HepG2 (cell line): ENCODE results near the gene TLR9. TPM values are rescaled to one million over a fixed set of nuclear protein-coding genes. Genes with fewer than 3 reads are reported as not detected.
A peak's percentile ranks its signal among the peaks of the same experiment; 100 is the strongest.

Experiments
- GLMP ChIP-seq: sonication (generic); formaldehyde crosslinking; IDR thresholded peaks from 2 replicates; pipeline ENCODE4 v1.9.0; 2021; ENCODE audit warnings: missing genetic modification reagents, mild to moderate bottlenecking, borderline replicate concordance
- SRY ChIP-seq: sonication (generic); formaldehyde crosslinking; IDR thresholded peaks from 2 replicates; pipeline ENCODE4 v1.8.0; 2022; ENCODE audit warnings: mild to moderate bottlenecking, missing genetic modification reagents
- SSRP1 ChIP-seq: IDR thresholded peaks from 2 replicates; pipeline ENCODE4 v1.6.1; 2016; ENCODE audit warnings: control low read depth
- ZNF136 ChIP-seq: sonication (generic); formaldehyde crosslinking; IDR thresholded peaks from 2 replicates; pipeline ENCODE4 v1.8.1; 2022; ENCODE audit warnings: low read depth, mild to moderate bottlenecking, moderate library complexity, missing genetic modification reagents
- ZNF138 ChIP-seq: sonication (generic); formaldehyde crosslinking; IDR thresholded peaks from 2 replicates; pipeline ENCODE4 v1.5.0; 2020; ENCODE audit warnings: mild to moderate bottlenecking, low read depth, missing genetic modification reagents
- ZNF230 ChIP-seq: sonication (generic); formaldehyde crosslinking; IDR thresholded peaks from 2 replicates; pipeline ENCODE4 v1.4.0; 2020; ENCODE audit warnings: mild to moderate bottlenecking, missing genetic modification reagents
- ZNF260 ChIP-seq: sonication (generic); formaldehyde crosslinking; IDR thresholded peaks from 2 replicates; pipeline ENCODE4 v1.4.0; 2020; ENCODE audit warnings: missing genetic modification reagents, low read depth, mild to moderate bottlenecking, borderline replicate concordance
- ZNF318 ChIP-seq: sonication (generic); formaldehyde crosslinking; IDR thresholded peaks from 2 replicates; pipeline ENCODE4 v1.4.0; 2020; ENCODE audit warnings: mild to moderate bottlenecking, missing genetic modification reagents
- ZNF326 ChIP-seq: sonication (generic); formaldehyde crosslinking; IDR thresholded peaks from 2 replicates; pipeline ENCODE4 v1.4.0; 2020; ENCODE audit warnings: missing genetic modification reagents, borderline replicate concordance
- ZNF574 ChIP-seq: sonication (generic); formaldehyde crosslinking; IDR thresholded peaks from 2 replicates; pipeline ENCODE4 v1.4.0; 2020; ENCODE audit warnings: missing genetic modification reagents
- ZNF777 ChIP-seq: sonication (generic); formaldehyde crosslinking; IDR thresholded peaks from 2 replicates; pipeline ENCODE4 v1.4.0; 2020; ENCODE audit warnings: missing genetic modification reagents
- ZSCAN9 ChIP-seq: IDR thresholded peaks from 2 replicates; pipeline ENCODE4 v1.6.1; 2016; ENCODE audit warnings: borderline replicate concordance
- polyA plus RNA-seq, 8 experiments: library from polyadenylated mRNA; depleted of rRNA in 3 of 8; stranded (reverse) in 7 of 8; unstranded in 1 of 8; fragments of >200 nt; fragmentation: Illumina TruSeq in 4 of 8; extraction: Trizol in 4 of 8; gene quantifications; 2 replicates each; pipeline versions ENCODE4 v1.2.1 to v1.2.3, GENCODE V29; 2011 to 2016; ENCODE audit warnings: low read depth in 4 of 8, missing spikeins in 1 of 8, mixed read lengths in 1 of 8; ENCODE audit not compliant: insufficient read depth in 1 of 8
- total RNA-seq, 5 experiments: library from RNA; depleted of rRNA; stranded (reverse); fragments of >200 nt; fragmentation: Illumina TruSeq; extraction: Trizol; gene quantifications; 2 replicates each; pipeline ENCODE4 v1.2.3, GENCODE V29; 2016; ENCODE audit warnings: low read depth in 1 of 5
- TF ChIP-seq, protein P1 (sequence below): sonication (generic); formaldehyde crosslinking; IDR thresholded peaks from 2 replicates; pipeline ENCODE4 v1.9.0; 2021; ENCODE audit warnings: missing genetic modification reagents, borderline replicate concordance

The TLR9 gene
- total and polyA plus RNA-seq, 2 of the 13 experiments (the other 11 are each of a cell fraction or from before 2014, with no cell fraction given), result not detected

- TF ChIP-seq ZNF230 (peak; percentile 93), ZNF777 (no peak), SRY (peak; percentile 87), ZNF138 (no peak), SSRP1 (CRISPR knock-in tag) (no peak), ZNF260 (CRISPR knock-in tag) (no peak), ZSCAN9 (0 out of 2 replicates have a peak, but pooled peaks have one; percentile 68), ZNF318 (CRISPR knock-in tag) (no peak), GLMP (CRISPR knock-in tag) (no peak), ZNF574 (peak; percentile 55; the same call in 1 of the 2 replicates), ZNF326 (CRISPR knock-in tag) (no peak), ZNF136 (no peak)
- TF ChIP-seq, protein P1, sequence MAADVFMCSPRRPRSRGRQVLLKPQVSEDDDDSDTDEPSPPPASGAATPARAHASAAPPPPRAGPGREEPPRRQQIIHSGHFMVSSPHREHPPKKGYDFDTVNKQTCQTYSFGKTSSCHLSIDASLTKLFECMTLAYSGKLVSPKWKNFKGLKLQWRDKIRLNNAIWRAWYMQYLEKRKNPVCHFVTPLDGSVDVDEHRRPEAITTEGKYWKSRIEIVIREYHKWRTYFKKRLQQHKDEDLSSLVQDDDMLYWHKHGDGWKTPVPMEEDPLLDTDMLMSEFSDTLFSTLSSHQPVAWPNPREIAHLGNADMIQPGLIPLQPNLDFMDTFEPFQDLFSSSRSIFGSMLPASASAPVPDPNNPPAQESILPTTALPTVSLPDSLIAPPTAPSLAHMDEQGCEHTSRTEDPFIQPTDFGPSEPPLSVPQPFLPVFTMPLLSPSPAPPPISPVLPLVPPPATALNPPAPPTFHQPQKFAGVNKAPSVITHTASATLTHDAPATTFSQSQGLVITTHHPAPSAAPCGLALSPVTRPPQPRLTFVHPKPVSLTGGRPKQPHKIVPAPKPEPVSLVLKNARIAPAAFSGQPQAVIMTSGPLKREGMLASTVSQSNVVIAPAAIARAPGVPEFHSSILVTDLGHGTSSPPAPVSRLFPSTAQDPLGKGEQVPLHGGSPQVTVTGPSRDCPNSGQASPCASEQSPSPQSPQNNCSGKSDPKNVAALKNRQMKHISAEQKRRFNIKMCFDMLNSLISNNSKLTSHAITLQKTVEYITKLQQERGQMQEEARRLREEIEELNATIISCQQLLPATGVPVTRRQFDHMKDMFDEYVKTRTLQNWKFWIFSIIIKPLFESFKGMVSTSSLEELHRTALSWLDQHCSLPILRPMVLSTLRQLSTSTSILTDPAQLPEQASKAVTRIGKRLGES (CRISPR knock-in tag), result no peak
Measured at GRCh38 chr3:52197842-52198625, 27.4 kb downstream of the TLR9 start, which contains the start of gene ALAS1 (continued).
